CD14-positive monocyte (primary cell): ENCODE measurements around the gene ABCA12. TPM values are rescaled to one million over a fixed set of nuclear protein-coding genes. Genes with fewer than 3 reads are reported as not detected.

Experiments
- DNase-seq, 3 donors: peaks; one replicate each; pipeline ENCODE4 v3.0.0-alpha.2; 2011 to 2022
- H2AFZ ChIP-seq: 2 replicates; pipeline ENCODE4 v1.6.0; 2012; ENCODE audit warnings: mild to moderate bottlenecking, low read depth, low read length, inconsistent platforms; ENCODE audit not compliant: insufficient read depth, poor library complexity, severe bottlenecking
- H3K27ac ChIP-seq, 2 donors: 1 replicate in 1 of 2; 2 replicates in 1 of 2; pipeline ENCODE4 v1.5.1; 2012 to 2013; ENCODE audit warnings: low read length in 2 of 2, control low read depth in 1 of 2, inconsistent platforms in 1 of 2, low read depth in 1 of 2, mild to moderate bottlenecking in 1 of 2
- H3K27me3 ChIP-seq, 2 donors: one replicate each; pipeline versions ENCODE4 v1.6.0 to v1.6.1; 2011 to 2013; ENCODE audit warnings: low read length in 2 of 2; ENCODE audit not compliant: control insufficient read depth in 2 of 2, insufficient read depth in 2 of 2
- H3K36me3 ChIP-seq, 2 donors: replicated peaks in 1 of 2; 1 replicate in 1 of 2; 2 replicates in 1 of 2; pipeline versions ENCODE4 v1.5.1 to v1.6.1; 2012 to 2013; ENCODE audit warnings: low read length in 2 of 2, control low read depth in 1 of 2, inconsistent platforms in 1 of 2, mild to moderate bottlenecking in 1 of 2; ENCODE audit not compliant: insufficient read depth in 2 of 2, control insufficient read depth in 1 of 2
- H3K4me1 ChIP-seq, 2 donors: 1 replicate in 1 of 2; 2 replicates in 1 of 2; pipeline versions ENCODE4 v1.5.1 to v1.6.1; 2012 to 2013; ENCODE audit warnings: low read length in 2 of 2, control low read depth in 1 of 2, inconsistent platforms in 1 of 2, mild to moderate bottlenecking in 1 of 2, moderate library complexity in 1 of 2; ENCODE audit not compliant: insufficient read depth in 2 of 2, control insufficient read depth in 1 of 2
- H3K4me2 ChIP-seq: replicated peaks from 2 replicates; pipeline ENCODE3; 2012; ENCODE audit warnings: low read length, moderate library complexity, mild to moderate bottlenecking; ENCODE audit not compliant: poor library complexity, severe bottlenecking; ENCODE audit errors: extremely low read depth
- H3K4me3 ChIP-seq, 3 experiments: fragments of 200-600 bp in 1 of 3; sonication (generic) in 1 of 3; replicated peaks in 1 of 3; 1 replicate in 2 of 3; 2 replicates in 1 of 3; pipeline ENCODE4 v1.5.1; 2011 to 2013; ENCODE audit warnings: low read length in 3 of 3, mild to moderate bottlenecking in 3 of 3, control low read depth in 2 of 3, low read depth in 2 of 3, inconsistent platforms in 1 of 3, moderate library complexity in 1 of 3
- H3K79me2 ChIP-seq: 2 replicates; pipeline ENCODE4 v1.6.0; 2012; ENCODE audit warnings: mild to moderate bottlenecking, control low read depth, inconsistent platforms, low read length, moderate library complexity; ENCODE audit not compliant: insufficient read depth
- H3K9ac ChIP-seq: 2 replicates; pipeline ENCODE4 v1.6.0; 2017; ENCODE audit warnings: low read length, mild to moderate bottlenecking; ENCODE audit not compliant: insufficient read depth, poor library complexity, severe bottlenecking
- H3K9me3 ChIP-seq, 2 donors: replicated peaks in 1 of 2; 1 replicate in 1 of 2; 2 replicates in 1 of 2; pipeline versions ENCODE4 v1.5.1 to v1.6.1; 2012 to 2013; ENCODE audit warnings: low read length in 2 of 2, control low read depth in 1 of 2; ENCODE audit not compliant: control insufficient read depth in 1 of 2, insufficient read depth in 1 of 2
- H4K20me1 ChIP-seq: 2 replicates; pipeline ENCODE4 v1.6.0; 2012; ENCODE audit warnings: mild to moderate bottlenecking, low read length, control low read depth, moderate library complexity; ENCODE audit not compliant: insufficient read depth
- H3K27ac Mint-ChIP-seq, 7 donors: one replicate each; pipeline ENCODE4 v1.8.0; 2020; ENCODE audit warnings: mild to moderate bottlenecking in 7 of 7, mixed read lengths in 7 of 7, moderate library complexity in 6 of 7, inconsistent platforms in 2 of 7
- H3K27me3 Mint-ChIP-seq, 3 donors: one replicate each; pipeline ENCODE4 v1.8.0; 2021 to 2022; ENCODE audit warnings: low read depth in 3 of 3, mild to moderate bottlenecking in 3 of 3, mixed read lengths in 3 of 3, moderate library complexity in 3 of 3, inconsistent platforms in 1 of 3
- H3K36me3 Mint-ChIP-seq, 2 donors: one replicate each; pipeline ENCODE4 v1.8.0; 2020; ENCODE audit warnings: mixed read lengths in 2 of 2, inconsistent platforms in 1 of 2, mild to moderate bottlenecking in 1 of 2
- H3K4me1 Mint-ChIP-seq: one replicate; pipeline ENCODE4 v1.8.0; 2020; ENCODE audit warnings: mild to moderate bottlenecking, mixed read lengths
- H3K4me3 Mint-ChIP-seq, 2 donors: one replicate each; pipeline ENCODE4 v1.8.0; 2020; ENCODE audit warnings: mild to moderate bottlenecking in 2 of 2, mixed read lengths in 2 of 2, moderate library complexity in 1 of 2
- H3K9me3 Mint-ChIP-seq, 7 donors: one replicate each; pipeline ENCODE4 v1.8.0; 2020 to 2022; ENCODE audit warnings: mixed read lengths in 7 of 7, mild to moderate bottlenecking in 6 of 7, moderate library complexity in 6 of 7, inconsistent platforms in 2 of 7
- CTCF ChIP-seq: fragments of 200-600 bp; IDR thresholded peaks from one replicate; pipeline ENCODE4 v1.8.0; 2022; ENCODE audit warnings: antibody characterized with exemption, mild to moderate bottlenecking
- WGBS: methylation state at CpG from one replicate; pipeline ENCODE4 v1.1.5; 2013; ENCODE audit warnings: missing lambda C conversion rate; ENCODE audit not compliant: insufficient coverage; 5-methylcytosine and 5-hydroxymethylcytosine counted together
- intact Hi-C, 2 donors: fragments of 100-400 bp; cut with micrococcal nuclease; formaldehyde crosslinking; loops; one replicate each; pipeline versions ENCODE4 v1.15.0 to v1.15.1; 2023
- polyA plus RNA-seq, 3 donors: library from polyadenylated mRNA; depleted of rRNA in 1 of 3; unstranded in 2 of 3; stranded (reverse) in 1 of 3; fragments of 300-500 nt in 2 of 3; fragments of >200 nt in 1 of 3; fragmentation: Illumina TruSeq in 2 of 3; gene quantifications; 1 replicate in 2 of 3; 2 replicates in 1 of 3; pipeline ENCODE4 v1.2.3, GENCODE V29; 2012 to 2021

ABCA12 gene
- polyA plus RNA-seq, 3 donors = not detected

- no peaks in the 10 kb centered on the region for H3K36me3 Mint-ChIP-seq
- H3K27ac Mint-ChIP-seq = no peak overlapping the region
- Histone ChIP-seq H3K4me3 (no peak overlapping the region), H3K9ac (no peak overlapping the region), H2AFZ (no peak overlapping the region), H3K4me1 (no peaks in the 10 kb centered on the region), H4K20me1 (no peaks in the 10 kb centered on the region), H3K4me2 (no peak overlapping the region), H3K36me3 (no peaks in the 10 kb centered on the region), H3K27ac (no peak overlapping the region), H3K27me3 (no peaks in the 10 kb centered on the region), H3K9me3 (no peaks in the 10 kb centered on the region), H3K79me2 (no peaks in the 10 kb centered on the region)
- H3K4me3 Mint-ChIP-seq = no peak overlapping the region
- peaks cover 0 to 2% (median 0%) of the 10 kb centered on the region in 3 donors for H3K27me3 Mint-ChIP-seq
- intact Hi-C loops = no loop called here
- peaks cover 0 to 6% (median 3%) of the 10 kb centered on the region in 7 donors for H3K9me3 Mint-ChIP-seq
- no CpG with 5 or more reads among the region's 2 CpGs for WGBS
- no peak for DNase-seq
- H3K4me1 Mint-ChIP-seq = no peaks in the 10 kb centered on the region
- no peak for TF ChIP-seq CTCF
Measured at GRCh38 chr2:215031321-215031720, 107.1 kb downstream of the ABCA12 start.

GRCh38 chr2:215029936-215030335 lies 108.5 kb downstream of the ABCA12 start:
- peaks cover 0 to 2% (median 0%) of the 10 kb centered on the region in 3 donors for H3K27me3 Mint-ChIP-seq
- no peaks in the 10 kb centered on the region for H3K36me3 Mint-ChIP-seq
- no peak for DNase-seq
- intact Hi-C loops = no loop called here
- WGBS = 100% methylated on average over 2 of the region's 5 CpGs
- Histone ChIP-seq H2AFZ (no peak overlapping the region), H4K20me1 (no peaks in the 10 kb centered on the region), H3K79me2 (no peaks in the 10 kb centered on the region), H3K4me1 (no peaks in the 10 kb centered on the region), H3K27ac (no peak overlapping the region), H3K9me3 (no peaks in the 10 kb centered on the region), H3K4me2 (no peak overlapping the region), H3K4me3 (no peak overlapping the region), H3K36me3 (no peaks in the 10 kb centered on the region), H3K9ac (no peak overlapping the region), H3K27me3 (no peaks in the 10 kb centered on the region)
- no peak overlapping the region for H3K27ac Mint-ChIP-seq
- H3K4me1 Mint-ChIP-seq = no peaks in the 10 kb centered on the region
- H3K9me3 Mint-ChIP-seq = peaks cover 0 to 6% (median 3%) of the 10 kb centered on the region in 7 donors
- no peak for TF ChIP-seq CTCF
- no peak overlapping the region for H3K4me3 Mint-ChIP-seq
